Omental fat pad (tissue), 4 donors: ENCODE results near the gene MRAS. TPM values are rescaled to one million over a fixed set of nuclear protein-coding genes. Genes with fewer than 3 reads are reported as not detected.

Experiments used
- ATAC-seq: fragments of 150-250 bp; one replicate; pipeline ENCODE4 v1.9.1; 2016; ENCODE audit warnings: mild to moderate bottlenecking, moderate library complexity; ENCODE audit not compliant: low FRiP score
- DNase-seq: peaks from one replicate; pipeline ENCODE4 v3.0.0-alpha.2; 2019; ENCODE audit warnings: low spot score
- CTCF ChIP-seq, 3 donors: fragments of 450-650 bp; IDR thresholded peaks; one replicate each; pipeline ENCODE4 v1.5.1; 2016 to 2017; ENCODE audit warnings: antibody characterized with exemption in 3 of 3, mild to moderate bottlenecking in 3 of 3, moderate library complexity in 2 of 3
- total RNA-seq, 4 donors: library from RNA; depleted of rRNA; stranded (reverse); fragments of >200 nt; gene quantifications; one replicate each; pipeline ENCODE4 v1.1.0, GENCODE V29; 2016

The MRAS gene
- total RNA-seq, result 100 to 1,000 TPM in 3 of 4 donors, 10 to 100 TPM in 1; 63.1 to 210 (median 106) TPM

DNA sequence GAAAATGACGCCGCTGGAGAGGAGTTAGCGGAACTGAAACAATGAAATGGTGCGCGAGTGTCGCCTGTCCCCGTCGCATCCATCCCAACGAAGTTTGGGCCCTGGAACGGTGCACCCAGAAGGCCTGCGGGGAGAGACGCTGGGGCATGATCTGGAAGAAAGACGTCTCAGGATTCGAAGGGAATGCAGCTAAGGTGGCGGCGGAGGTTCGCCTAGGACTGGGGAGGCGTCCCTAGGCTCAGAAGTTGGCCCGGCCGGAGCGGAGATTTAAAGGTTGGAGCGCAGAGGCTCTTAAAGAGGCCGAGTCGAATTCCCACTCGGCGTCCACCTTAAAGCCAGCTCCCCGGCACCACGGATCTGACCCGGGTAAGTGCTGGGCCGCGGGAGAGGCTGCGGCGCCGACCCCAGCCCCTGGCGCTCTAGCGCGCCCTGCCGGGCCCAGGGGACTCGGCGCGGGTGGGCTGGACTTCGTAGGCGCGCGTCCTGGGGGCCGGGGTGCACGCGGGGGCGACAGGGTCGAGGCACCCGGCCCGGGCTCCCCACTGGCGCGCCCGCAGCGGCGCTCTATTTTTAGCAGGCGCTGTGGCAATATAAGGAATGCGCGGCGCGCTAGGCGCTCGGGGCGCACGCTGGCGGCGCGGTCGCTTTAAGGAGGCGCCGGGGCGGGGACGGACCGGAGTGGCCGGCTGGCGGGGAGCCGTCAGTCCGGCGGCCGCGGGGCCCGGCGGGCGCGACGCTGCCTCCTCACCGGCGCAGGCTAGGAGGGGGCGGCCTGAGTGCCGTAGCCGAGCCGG is at the start of gene MRAS:
Gene MRAS (plus strand): TSS at position 620 of the 794 bp plus-strand sequence. CDS start 24,305 bp downstream, outside the sequence.
- ATAC-seq (peak; percentile 59), DNase-seq (peak; percentile 33)
- TF ChIP-seq CTCF (IDR thresholded peaks at IDR 0.05), result no peak

- ATAC-seq, result no peak
- no peak for TF ChIP-seq CTCF (IDR thresholded peaks at IDR 0.05)
- DNase-seq, result no peak
Measured at GRCh38 chr3:138300647-138301046, 47.7 kb upstream of the MRAS start.

DNA sequence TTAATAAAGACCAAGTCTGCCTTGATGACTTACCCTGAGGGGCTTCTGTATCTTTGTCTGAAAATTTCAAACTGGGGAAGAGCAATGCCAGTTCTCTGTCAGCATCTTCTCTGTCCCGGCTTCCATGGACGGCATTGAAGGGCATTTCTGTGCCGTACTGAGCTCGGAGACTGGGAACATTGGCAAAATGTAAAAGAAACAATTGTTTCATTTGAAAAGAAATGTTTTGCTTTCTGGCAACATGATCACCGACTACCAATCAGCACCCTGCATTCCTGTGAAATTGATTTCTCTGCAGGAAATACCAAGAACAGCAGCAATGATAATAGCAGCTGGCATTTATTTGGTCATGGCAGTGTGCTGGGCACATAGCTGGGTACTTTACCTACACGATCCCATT is 44.9 kb upstream of the MRAS start:
- no peak for TF ChIP-seq CTCF (IDR thresholded peaks at IDR 0.05)

GRCh38 chr3:138307899-138308298 is 40.5 kb upstream of the MRAS start:
- TF ChIP-seq CTCF (IDR thresholded peaks at IDR 0.05), result no peak
- DNase-seq (no peak), ATAC-seq (no peak)

More for the DNA sequence above, 44.9 kb upstream of the MRAS start:
- DNase-seq, result no peak
- no peak for ATAC-seq

- no peak for TF ChIP-seq CTCF (IDR thresholded peaks at IDR 0.05)
- DNase-seq (no peak), ATAC-seq (no peak)
Measured at GRCh38 chr3:138308783-138309182, 39.6 kb upstream of the MRAS start.

DNA sequence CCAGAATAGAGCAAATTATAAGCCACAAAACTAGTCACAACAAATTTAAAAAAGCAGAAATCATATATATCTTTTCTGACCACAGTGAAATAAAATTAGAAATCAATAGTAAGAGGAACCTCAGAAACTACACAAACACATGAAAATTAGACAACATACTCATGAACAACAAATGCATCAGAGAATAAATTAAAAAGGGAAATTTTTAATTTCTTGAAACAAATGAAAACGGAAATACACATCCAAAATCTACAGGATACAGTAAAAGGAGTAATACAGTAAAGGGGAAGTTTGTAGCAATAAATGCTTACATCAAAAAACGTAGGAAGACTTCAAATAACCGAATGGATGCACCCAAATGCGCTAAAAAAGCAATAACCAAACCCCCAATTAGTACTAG is 37.9 kb upstream of the MRAS start:
- DNase-seq (no peak), ATAC-seq (no peak)
- no peak for TF ChIP-seq CTCF (IDR thresholded peaks at IDR 0.05)

GRCh38 chr3:138314751-138315150 is 33.6 kb upstream of the MRAS start:
- DNase-seq, result no peak
- ATAC-seq, result no peak
- no peak for TF ChIP-seq CTCF (IDR thresholded peaks at IDR 0.05)
